ENCODE results near the gene CCDC154. TPM values are rescaled to one million over a fixed set of nuclear protein-coding genes. Genes with fewer than 3 reads are reported as not detected.

The CCDC154 gene
- total and polyA plus RNA-seq, 2 of the 4 experiments (the other 2 are of a cell fraction), result 0.09 TPM; not detected in 1

DNA sequence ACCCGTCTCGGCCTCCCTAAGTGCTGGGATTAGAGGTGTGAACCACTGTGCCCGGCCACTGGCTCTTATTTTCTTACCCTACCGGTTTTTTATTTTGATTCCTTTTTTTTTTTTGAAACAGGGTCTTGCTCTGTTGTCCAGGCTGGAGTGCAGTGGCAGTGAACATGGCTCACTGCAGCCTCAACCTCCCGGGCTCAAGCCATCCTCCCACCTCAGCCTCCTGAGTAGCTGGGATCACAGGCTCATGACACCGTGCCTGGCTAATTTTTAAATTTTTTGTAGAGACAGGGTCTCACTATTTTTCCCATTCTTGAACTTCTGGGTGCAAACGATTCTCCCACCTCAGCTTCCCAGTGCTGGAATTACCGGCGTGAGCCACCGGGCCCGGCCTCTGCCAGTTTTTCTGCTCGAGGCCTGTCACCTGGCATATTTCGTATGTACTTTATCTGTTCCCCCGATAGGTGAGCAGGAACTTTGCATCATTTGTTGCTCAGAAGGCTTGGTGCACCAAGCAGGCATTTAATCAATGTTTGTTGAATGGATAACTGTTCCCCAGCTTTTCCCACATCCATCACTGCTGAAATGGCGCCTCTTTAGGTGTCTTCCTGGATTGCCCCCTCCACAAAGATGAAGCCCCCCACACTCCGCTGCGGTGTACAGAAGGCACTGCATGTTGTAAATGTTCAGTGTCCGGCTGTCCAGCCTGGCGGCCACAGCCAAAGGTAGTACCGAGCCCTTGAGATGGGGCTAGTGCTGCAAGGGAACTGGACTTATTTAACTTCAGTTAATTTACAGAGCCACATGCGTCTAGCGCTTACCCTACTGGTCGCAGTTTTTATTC lies 47.9 kb upstream of the CCDC154 start:
- in situ Hi-C loops (cut with MboI; ENCODE audit: low sequenced_read_pairs) (no loop called here), dilution Hi-C loops (cut with HindIII; ENCODE audit: low sequenced_read_pairs, unreplicated experiment) (no loop called here), intact Hi-C loops (cut with micrococcal nuclease) (loop anchor here (5.0 kb wide), 2 partner anchors 120 to 215 kb away; partner anchors contain the start of genes CRAMP1, IFT140 and MAPK8IP3)
- no peaks in the 10 kb centered on the region for H3K9me3 ChIP-seq (ENCODE audit: control insufficient read depth, insufficient read depth, low read length)
- peak overlapping the region; percentile 82 for H4K91ac ChIP-seq (ENCODE audit: insufficient read depth, low read depth, low read length)
- DNase-seq (no peak), ATAC-seq (ENCODE audit: low read depth) (no peak)
- H3K4me2 ChIP-seq (ENCODE audit: low read depth, low read length), result peak overlapping the region; percentile 98
- H2AFZ ChIP-seq (replicated peaks; ENCODE audit: low read length, poor library complexity), result peak overlapping the region; percentile 99
- H3K27me3 ChIP-seq (ENCODE audit: control insufficient read depth, insufficient read depth, low read length), result no peaks in the 10 kb centered on the region
- H4K5ac ChIP-seq (ENCODE audit: low read depth, low read length), result peak overlapping the region; percentile 76
- peak overlapping the region; percentile 57; the same call in 1 of the 2 replicates for H3K4me3 ChIP-seq (ENCODE audit: insufficient read depth, low read depth, low read length)
- H3K4me1 ChIP-seq (ENCODE audit: control insufficient read depth, insufficient read depth, low read length), result peaks cover 12% of the 10 kb centered on the region
- H3K18ac ChIP-seq (ENCODE audit: low read depth, low read length), result no peak overlapping the region
- CTCF ChIA-PET, result interaction anchor here (0.7 kb wide), 1 partner anchor 65 kb away, joined by 4 read pairs; no protein-coding TSS in a partner anchor
- peak overlapping the region; percentile 89 for H3K4ac ChIP-seq (ENCODE audit: low read depth, low read length)
- no peak overlapping the region for H3K56ac ChIP-seq (ENCODE audit: extremely low read depth, insufficient read depth, low read length)
- POLR2A ChIA-PET (ENCODE audit: unreplicated experiment), result interaction anchor here (0.6 kb wide), 1 partner anchor 65 kb away, joined by 8 read pairs; no protein-coding TSS in a partner anchor
- BruUV-seq (replicated peaks), result no TSS peak
- peaks cover 6 to 32% of the 10 kb centered on the region in 2 experiments for H3K79me1 ChIP-seq (ENCODE audit: low read depth in 1 of 2, low read length in 2 of 2)
- H2BK15ac ChIP-seq (ENCODE audit: low read depth, low read length), result peak overlapping the region; percentile 59; the same call in 2 of the 3 replicates
- H4K20me1 ChIP-seq (ENCODE audit: insufficient read depth, low read length), result peaks cover 13% of the 10 kb centered on the region; the same call in 1 of the 2 replicates
- H4K8ac ChIP-seq (ENCODE audit: low read depth in 2 of 2, low read length in 2 of 2), result peak overlapping the region; percentile 96
- peaks cover 15% of the 10 kb centered on the region for H3K36me3 ChIP-seq (ENCODE audit: control insufficient read depth, insufficient read depth, low read length)
- peak overlapping the region; percentile 76; the same call in 1 of the 2 replicates for H3K9ac ChIP-seq (ENCODE audit: low read depth, low read length)
- peak overlapping the region; percentile 16; the same call in 1 of the 2 replicates for H2BK120ac ChIP-seq (ENCODE audit: low read depth, low read length)
- peak overlapping the region; percentile 97 for H3K14ac ChIP-seq (replicated peaks; ENCODE audit: low read depth, low read length)
- H2BK20ac ChIP-seq (ENCODE audit: low read depth, low read length), result 0 out of 2 replicates have a peak overlapping the region, but pooled peaks have one; percentile 27
- H3K9me1 ChIP-seq (ENCODE audit: insufficient read depth, low read length), result peaks cover 7% of the 10 kb centered on the region
- peak overlapping the region; percentile 94 for H2AK5ac ChIP-seq (ENCODE audit: low read depth, low read length)
- H3K27ac ChIP-seq (ENCODE audit: insufficient read depth, low read length), result peak overlapping the region; percentile 80
- H2AK9ac ChIP-seq (replicated peaks; ENCODE audit: low read depth, low read length, poor library complexity), result peak overlapping the region; percentile 80
- 86% methylated on average over 12 of the region's 23 CpGs; no CpG with 5 or more reads in 1 of the 2 experiments for WGBS, 2 experiments (ENCODE audit: extremely low coverage in 2 of 2, insufficient read length in 1 of 2)
- H3K23ac ChIP-seq (ENCODE audit: low read depth, low read length), result peak overlapping the region; percentile 80
- H2BK5ac ChIP-seq (ENCODE audit: low read depth, low read length, poor library complexity, severe bottlenecking), result peak overlapping the region; percentile 60
- no peak for TF ChIP-seq CEBPB (IDR thresholded peaks at IDR 0.05; ENCODE audit: low read depth, low read length)
- no peak for TF ChIP-seq SMC3 (IDR thresholded peaks at IDR 0.05; ENCODE audit: low read depth, low read length)
- no peak for TF ChIP-seq BHLHE40 (IDR thresholded peaks at IDR 0.05; ENCODE audit: low read depth, low read length)
- TF ChIP-seq MAFK (IDR thresholded peaks at IDR 0.05; ENCODE audit: low read depth, low read length), result no peak
- no peak for TF ChIP-seq MAZ (IDR thresholded peaks at IDR 0.05; ENCODE audit: borderline replicate concordance, low read depth, low read length)
- TF ChIP-seq, protein P1, sequence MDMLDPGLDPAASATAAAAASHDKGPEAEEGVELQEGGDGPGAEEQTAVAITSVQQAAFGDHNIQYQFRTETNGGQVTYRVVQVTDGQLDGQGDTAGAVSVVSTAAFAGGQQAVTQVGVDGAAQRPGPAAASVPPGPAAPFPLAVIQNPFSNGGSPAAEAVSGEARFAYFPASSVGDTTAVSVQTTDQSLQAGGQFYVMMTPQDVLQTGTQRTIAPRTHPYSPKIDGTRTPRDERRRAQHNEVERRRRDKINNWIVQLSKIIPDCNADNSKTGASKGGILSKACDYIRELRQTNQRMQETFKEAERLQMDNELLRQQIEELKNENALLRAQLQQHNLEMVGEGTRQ (IDR thresholded peaks at IDR 0.05; ENCODE audit: low read depth, low read length), result no peak
- TF ChIP-seq, protein P2, sequence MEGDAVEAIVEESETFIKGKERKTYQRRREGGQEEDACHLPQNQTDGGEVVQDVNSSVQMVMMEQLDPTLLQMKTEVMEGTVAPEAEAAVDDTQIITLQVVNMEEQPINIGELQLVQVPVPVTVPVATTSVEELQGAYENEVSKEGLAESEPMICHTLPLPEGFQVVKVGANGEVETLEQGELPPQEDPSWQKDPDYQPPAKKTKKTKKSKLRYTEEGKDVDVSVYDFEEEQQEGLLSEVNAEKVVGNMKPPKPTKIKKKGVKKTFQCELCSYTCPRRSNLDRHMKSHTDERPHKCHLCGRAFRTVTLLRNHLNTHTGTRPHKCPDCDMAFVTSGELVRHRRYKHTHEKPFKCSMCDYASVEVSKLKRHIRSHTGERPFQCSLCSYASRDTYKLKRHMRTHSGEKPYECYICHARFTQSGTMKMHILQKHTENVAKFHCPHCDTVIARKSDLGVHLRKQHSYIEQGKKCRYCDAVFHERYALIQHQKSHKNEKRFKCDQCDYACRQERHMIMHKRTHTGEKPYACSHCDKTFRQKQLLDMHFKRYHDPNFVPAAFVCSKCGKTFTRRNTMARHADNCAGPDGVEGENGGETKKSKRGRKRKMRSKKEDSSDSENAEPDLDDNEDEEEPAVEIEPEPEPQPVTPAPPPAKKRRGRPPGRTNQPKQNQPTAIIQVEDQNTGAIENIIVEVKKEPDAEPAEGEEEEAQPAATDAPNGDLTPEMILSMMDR (conservative IDR thresholded peaks at IDR 0.05; ENCODE audit: low read depth, low read length), result no peak
- no peak for TF ChIP-seq FOS (IDR thresholded peaks at IDR 0.05; ENCODE audit: low read depth, low read length)
- TF ChIP-seq POLR2A (IDR thresholded peaks at IDR 0.05; ENCODE audit: low read depth, low read length), result no peak
- no peak for TF ChIP-seq RFX5 (IDR thresholded peaks at IDR 0.05; ENCODE audit: low read depth, low read length)
- no peak for TF ChIP-seq NFE2L2 (IDR thresholded peaks at IDR 0.05; ENCODE audit: low read depth, low read length)
- TF ChIP-seq CHD1 (IDR thresholded peaks at IDR 0.05; ENCODE audit: low read depth, low read length), result no peak
- no peak for TF ChIP-seq MXI1 (IDR thresholded peaks at IDR 0.05; ENCODE audit: borderline replicate concordance, low read depth, low read length)
- no peak for TF ChIP-seq RAD21 (IDR thresholded peaks at IDR 0.05; ENCODE audit: low read length)
- no peak for TF ChIP-seq RCOR1 (IDR thresholded peaks at IDR 0.05; ENCODE audit: insufficient replicate concordance, low read length)

All from IMR-90 (cell line).